ENCODE measurements around the gene COX7B. TPM values are rescaled to one million over a fixed set of nuclear protein-coding genes. Genes with fewer than 3 reads are reported as not detected.
"Not testable (repeated sequence)": the region's sequence is repeated elsewhere in the genome, so short reads cannot be mapped to it uniquely, and the experiment has no call there.

COX7B gene
- total and polyA plus RNA-seq, 2 of the 8 experiments (the other 6 are each of a cell fraction or from before 2014, with no cell fraction given) = 268 to 974 TPM

DNA sequence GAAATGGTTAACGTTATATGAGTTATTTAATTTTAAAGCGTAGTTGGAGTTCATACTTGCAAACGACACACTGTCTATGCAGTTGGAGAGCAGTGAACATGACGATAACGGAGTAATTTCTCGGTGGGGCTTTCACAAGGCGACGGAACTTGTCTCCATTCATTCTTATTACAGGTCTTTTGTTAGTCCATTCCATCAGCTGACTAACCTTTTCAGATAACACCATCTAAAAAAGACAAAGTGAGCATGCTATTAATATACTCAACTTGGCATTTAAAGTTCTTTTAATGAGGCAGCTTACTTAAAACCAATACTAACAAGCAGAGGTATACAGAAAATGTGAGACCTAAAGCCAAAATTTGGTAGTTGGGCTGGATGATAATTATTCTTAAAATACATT is 23.9 kb upstream of the COX7B start:
- FAIRE-seq = no peak

DNA sequence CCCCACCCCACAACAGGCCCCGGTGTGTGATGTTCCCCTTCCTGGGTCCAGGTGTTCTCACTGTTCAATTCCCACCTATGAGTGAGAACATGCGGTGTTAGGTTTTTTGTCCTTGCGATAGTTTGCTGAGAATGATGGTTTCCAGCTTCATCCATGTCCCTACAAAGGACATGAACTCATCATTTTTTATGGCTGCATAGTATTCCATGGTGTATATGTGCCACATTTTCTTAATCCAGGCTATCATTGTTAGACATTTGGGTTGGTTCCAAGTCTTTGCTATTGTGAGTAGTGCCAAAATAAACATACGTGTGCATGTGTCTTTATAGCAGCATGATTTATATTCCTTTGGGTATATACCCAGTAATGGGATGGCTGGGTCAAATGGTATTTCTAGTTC is 17.9 kb upstream of the COX7B start:
- H4K8ac ChIP-seq (ENCODE audit: extremely low read depth, insufficient read depth, low read length); H3K4me2 ChIP-seq (ENCODE audit: insufficient read depth in 1 of 2, low read depth in 2 of 2, low read length in 2 of 2); H2BK12ac ChIP-seq (ENCODE audit: low read depth, low read length); H3K23me2 ChIP-seq (ENCODE audit: low read depth, low read length); H3K56ac ChIP-seq (replicated peaks; ENCODE audit: insufficient read length, low read depth, low read length); H3K18ac ChIP-seq (ENCODE audit: extremely low read depth, low read length); H3K14ac ChIP-seq (ENCODE audit: insufficient read length); H2BK5ac ChIP-seq (ENCODE audit: low read depth, low read length); DNase-seq (ENCODE audit: low read depth in 1 of 2, low spot score in 2 of 2); H4K5ac ChIP-seq (ENCODE audit: insufficient read length, low read depth, low read length); H3K79me2 ChIP-seq (ENCODE audit: control insufficient read depth in 1 of 2, insufficient read depth in 2 of 2, low read length in 2 of 2); H2BK20ac ChIP-seq (ENCODE audit: low read length); H4K20me1 ChIP-seq (replicated peaks in 1 of 2; ENCODE audit: control insufficient read depth in 1 of 2, insufficient read depth in 2 of 2, low read length in 2 of 2); H2AK5ac ChIP-seq (ENCODE audit: low read depth, low read length); H3K27ac ChIP-seq (ENCODE audit: low read depth, low read length); H3K36me3 ChIP-seq (ENCODE audit: control insufficient read depth in 2 of 4, insufficient read depth in 4 of 4, low read length in 3 of 4); H3K27me3 ChIP-seq (replicated peaks in 1 of 4; ENCODE audit: control insufficient read depth in 3 of 4, extremely low read depth in 1 of 4, insufficient read depth in 3 of 4, low read length in 3 of 4); H3K4ac ChIP-seq (replicated peaks; ENCODE audit: insufficient read length, low read depth, low read length); H3K9ac ChIP-seq (replicated peaks in 1 of 4; ENCODE audit: extremely low read depth in 1 of 4, low read depth in 3 of 4, low read length in 3 of 4); H3K9me3 ChIP-seq (ENCODE audit: insufficient read depth in 2 of 2, low read depth in 1 of 2, low read length in 1 of 2); H3K23ac ChIP-seq (ENCODE audit: insufficient read length); CTCF ChIA-PET (ENCODE audit: partially characterized antibody); H2BK15ac ChIP-seq (ENCODE audit: low read length); H3K4me1 ChIP-seq (replicated peaks in 1 of 4; ENCODE audit: control insufficient read depth in 3 of 4, insufficient read depth in 4 of 4, low read length in 3 of 4); H2AFZ ChIP-seq (ENCODE audit: low read length); POLR2A ChIA-PET (ENCODE audit: partially characterized antibody); H2BK120ac ChIP-seq (replicated peaks; ENCODE audit: low read depth, low read length); H3K4me3 ChIP-seq (ENCODE audit: extremely low read depth in 1 of 4, insufficient read depth in 2 of 4, low read depth in 3 of 4, low read length in 4 of 4); H3K79me1 ChIP-seq (ENCODE audit: low read depth, low read length); FAIRE-seq; H4K91ac ChIP-seq (replicated peaks; ENCODE audit: insufficient read length, low read length): not testable (repeated sequence)
- WGBS, 2 experiments (ENCODE audit: extremely low coverage in 1 of 2, insufficient coverage in 1 of 2, insufficient read length in 1 of 2, insufficient replicate concordance in 2 of 2, low coverage in 1 of 2, low lambda C conversion rate in 2 of 2, missing lambda C conversion rate in 1 of 2) = 97% methylated on average over 3 of the region's 4 CpGs; no CpG with 5 or more reads in 1 of the 2 experiments

More for the DNA sequence above, 23.9 kb upstream of the COX7B start:
- Histone ChIP-seq H2BK120ac (replicated peaks; ENCODE audit: low read depth, low read length) (no peak overlapping the region), H2BK15ac (ENCODE audit: low read length) (no peak overlapping the region), H3K4ac (replicated peaks; ENCODE audit: insufficient read length, low read depth, low read length) (no peak overlapping the region), H3K36me3 (ENCODE audit: control insufficient read depth in 2 of 4, insufficient read depth in 4 of 4, low read length in 3 of 4) (peaks cover 0 to 13% (median 1%) of the 10 kb centered on the region in 4 experiments; a peak in 2 of 8 replicates), H3K27ac (ENCODE audit: low read depth, low read length) (no peak overlapping the region), H3K23ac (ENCODE audit: insufficient read length) (no peak overlapping the region), H3K79me1 (ENCODE audit: low read depth, low read length) (no peaks in the 10 kb centered on the region), H3K56ac (replicated peaks; ENCODE audit: insufficient read length, low read depth, low read length) (no peak overlapping the region), H2BK12ac (ENCODE audit: low read depth, low read length) (no peak overlapping the region), H4K5ac (ENCODE audit: insufficient read length, low read depth, low read length) (no peak overlapping the region), H3K79me2 (ENCODE audit: control insufficient read depth in 1 of 2, insufficient read depth in 2 of 2, low read length in 2 of 2) (no peaks in the 10 kb centered on the region), H2AFZ (ENCODE audit: low read length) (no peak overlapping the region), H4K20me1 (replicated peaks in 1 of 2; ENCODE audit: control insufficient read depth in 1 of 2, insufficient read depth in 2 of 2, low read length in 2 of 2) (no peaks in the 10 kb centered on the region), H4K8ac (ENCODE audit: extremely low read depth, insufficient read depth, low read length) (no peak overlapping the region), H2AK5ac (ENCODE audit: low read depth, low read length) (no peak overlapping the region), H2BK20ac (ENCODE audit: low read length) (no peak overlapping the region), H3K9me3 (ENCODE audit: insufficient read depth in 2 of 2, low read depth in 1 of 2, low read length in 1 of 2) (no peaks in the 10 kb centered on the region), H2BK5ac (ENCODE audit: low read depth, low read length) (no peak overlapping the region), H3K14ac (ENCODE audit: insufficient read length) (no peak overlapping the region), H4K91ac (replicated peaks; ENCODE audit: insufficient read length, low read length) (no peak overlapping the region), H3K9ac (replicated peaks in 1 of 4; ENCODE audit: extremely low read depth in 1 of 4, low read depth in 3 of 4, low read length in 3 of 4) (no peak overlapping the region), H3K4me3 (ENCODE audit: extremely low read depth in 1 of 4, insufficient read depth in 2 of 4, low read depth in 3 of 4, low read length in 4 of 4) (no peak overlapping the region), H3K23me2 (ENCODE audit: low read depth, low read length) (no peaks in the 10 kb centered on the region), H3K27me3 (replicated peaks in 1 of 4; ENCODE audit: control insufficient read depth in 3 of 4, extremely low read depth in 1 of 4, insufficient read depth in 3 of 4, low read length in 3 of 4) (no peaks in the 10 kb centered on the region), H3K4me1 (replicated peaks in 1 of 4; ENCODE audit: control insufficient read depth in 3 of 4, insufficient read depth in 4 of 4, low read length in 3 of 4) (no peaks in the 10 kb centered on the region), H3K4me2 (ENCODE audit: insufficient read depth in 1 of 2, low read depth in 2 of 2, low read length in 2 of 2) (no peak overlapping the region), H3K18ac (ENCODE audit: extremely low read depth, low read length) (no peak overlapping the region)
- WGBS, 2 experiments (ENCODE audit: extremely low coverage in 1 of 2, insufficient coverage in 1 of 2, insufficient read length in 1 of 2, insufficient replicate concordance in 2 of 2, low coverage in 1 of 2, low lambda C conversion rate in 2 of 2, missing lambda C conversion rate in 1 of 2) = 97% methylated on average over 8 of the region's 8 CpGs; no CpG with 5 or more reads in 1 of the 2 experiments
- no peak for DNase-seq (ENCODE audit: low read depth in 1 of 2, low spot score in 2 of 2)
- no peak for TF ChIP-seq SRF (IDR thresholded peaks at IDR 0.05; ENCODE audit: low read depth, low read length)
- TF ChIP-seq POU5F1 (IDR thresholded peaks at IDR 0.05; ENCODE audit: low read depth, low read length) = no peak
- no peak for TF ChIP-seq KDM4A (IDR thresholded peaks at IDR 0.05; ENCODE audit: low read depth, low read length, severe bottlenecking)
- TF ChIP-seq RBBP5 (IDR thresholded peaks at IDR 0.05; ENCODE audit: borderline replicate concordance, low read depth, low read length) = no peak
- CTCF ChIA-PET (ENCODE audit: partially characterized antibody) = no interaction called here
- POLR2A ChIA-PET (ENCODE audit: partially characterized antibody) = no interaction called here
